ENCODE data around the gene SPACA7.

SPACA7 gene

GRCh38 chr13:112447761-112448603, 71.8 kb downstream of the SPACA7 start:
- DNase-seq (ENCODE audit: low read depth in 2 of 2) = no peak

- DNase-seq (ENCODE audit: low read depth in 2 of 2) = no peak
Measured at GRCh38 chr13:112448621-112449544, 72.7 kb downstream of the SPACA7 start.

GRCh38 chr13:112449545-112449930, 73.4 kb downstream of the SPACA7 start:
- no peak for DNase-seq (ENCODE audit: low read depth in 2 of 2)

GRCh38 chr13:112450118-112450903, 74.2 kb downstream of the SPACA7 start:
- DNase-seq (ENCODE audit: low read depth in 2 of 2) = no peak

GRCh38 chr13:112450904-112451240, 74.7 kb downstream of the SPACA7 start:
- no peak for DNase-seq (ENCODE audit: low read depth in 2 of 2)

GRCh38 chr13:112451512-112452379, 75.6 kb downstream of the SPACA7 start:
- DNase-seq (ENCODE audit: low read depth in 2 of 2) = no peak

- no peak for DNase-seq (ENCODE audit: low read depth in 2 of 2)
Measured at GRCh38 chr13:112452380-112453206, 76.4 kb downstream of the SPACA7 start.

- DNase-seq (ENCODE audit: low read depth in 2 of 2) = no peak
Measured at GRCh38 chr13:112453207-112453829, 77.2 kb downstream of the SPACA7 start.

- no peak for DNase-seq (ENCODE audit: low read depth in 2 of 2)
Measured at GRCh38 chr13:112453874-112454647, 77.9 kb downstream of the SPACA7 start.

GRCh38 chr13:112454648-112455334, 78.6 kb downstream of the SPACA7 start:
- DNase-seq (ENCODE audit: low read depth in 2 of 2) = no peak

- no peak for DNase-seq (ENCODE audit: low read depth in 2 of 2)
Measured at GRCh38 chr13:112455476-112456059, 79.4 kb downstream of the SPACA7 start.

GRCh38 chr13:112456138-112457056, 80.2 kb downstream of the SPACA7 start:
- no peak for DNase-seq (ENCODE audit: low read depth in 2 of 2)

- no peak for DNase-seq (ENCODE audit: low read depth in 2 of 2)
Measured at GRCh38 chr13:112457081-112457480, 80.9 kb downstream of the SPACA7 start.

GRCh38 chr13:112457485-112457884, 81.3 kb downstream of the SPACA7 start:
- no peak for DNase-seq (ENCODE audit: low read depth in 2 of 2)

GRCh38 chr13:112462408-112462807, 86.3 kb downstream of the SPACA7 start:
- no peak for DNase-seq (ENCODE audit: low read depth in 2 of 2)

- no peak for DNase-seq (ENCODE audit: low read depth in 2 of 2)
Measured at GRCh38 chr13:112464720-112465119, 88.6 kb downstream of the SPACA7 start.
